NCI-H1694 (cell line): ENCODE results near the gene ATRN.
"Not testable (repeated sequence)": the region's sequence is repeated elsewhere in the genome, so short reads cannot be mapped to it uniquely, and the experiment has no call there.

Source experiments
- DNase-seq: peaks from one replicate; lab custom pipeline; 2025; lab: John Stamatoyannopoulos, UW

The ATRN gene

DNA sequence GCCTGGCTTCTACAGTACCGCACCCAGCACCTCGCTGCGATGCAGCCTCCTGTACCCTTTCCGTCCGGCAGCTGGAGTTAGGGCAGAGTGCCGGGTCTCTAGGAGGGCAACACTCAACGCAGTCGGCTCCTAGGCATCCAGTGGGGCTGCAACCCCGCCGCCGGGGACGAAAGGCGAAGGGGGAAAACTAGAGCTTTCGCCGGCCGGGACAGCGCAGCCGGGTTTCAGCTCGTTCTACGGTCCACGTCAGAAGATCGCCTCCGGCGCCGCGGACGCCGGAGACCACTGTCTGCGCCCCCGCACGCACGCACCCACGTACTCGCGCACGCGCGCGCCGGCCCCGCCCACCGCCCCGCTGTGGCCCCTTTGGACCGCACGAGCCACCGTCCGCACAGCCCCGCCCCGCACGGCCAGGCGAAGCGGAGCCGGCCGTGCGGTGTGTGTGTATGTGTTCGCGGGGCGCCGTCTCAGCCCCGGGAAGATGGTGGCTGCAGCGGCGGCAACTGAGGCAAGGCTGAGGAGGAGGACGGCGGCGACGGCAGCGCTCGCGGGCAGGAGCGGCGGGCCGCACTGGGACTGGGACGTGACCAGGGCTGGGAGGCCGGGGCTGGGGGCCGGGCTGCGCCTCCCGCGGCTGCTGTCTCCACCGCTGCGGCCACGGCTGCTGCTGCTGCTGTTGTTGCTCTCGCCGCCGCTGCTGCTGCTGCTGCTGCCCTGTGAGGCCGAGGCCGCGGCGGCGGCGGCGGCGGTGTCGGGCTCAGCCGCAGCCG lies at the start of gene ATRN:
ATRN (plus strand) TSS at position 392 of the 770 bp plus-strand sequence; CDS start at position 482, 90 bp downstream.
- DNase-seq = peak; percentile 31

GRCh38 chr20:3421985-3422384 lies 48.8 kb upstream of the ATRN start:
- no peak for DNase-seq

DNA sequence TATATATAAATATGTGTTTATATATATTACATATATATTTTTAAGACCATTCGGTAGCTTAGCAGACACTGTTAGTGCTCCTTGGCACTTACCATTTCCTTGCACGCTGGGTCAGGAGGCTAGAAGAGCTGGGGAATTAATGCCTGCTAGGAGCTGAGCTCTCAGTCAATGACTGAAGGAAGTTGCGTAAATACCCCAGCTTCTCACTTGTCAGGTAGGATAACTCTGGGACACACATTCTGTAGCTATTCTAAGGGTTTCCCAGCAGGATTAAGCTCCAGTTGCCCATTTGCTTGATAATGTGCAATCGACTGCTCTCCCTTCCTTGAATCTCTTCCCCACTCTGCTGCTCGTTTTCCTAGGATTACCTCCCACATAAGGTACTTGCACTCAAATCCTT lies 47.7 kb upstream of the ATRN start:
- no peak for DNase-seq

DNA sequence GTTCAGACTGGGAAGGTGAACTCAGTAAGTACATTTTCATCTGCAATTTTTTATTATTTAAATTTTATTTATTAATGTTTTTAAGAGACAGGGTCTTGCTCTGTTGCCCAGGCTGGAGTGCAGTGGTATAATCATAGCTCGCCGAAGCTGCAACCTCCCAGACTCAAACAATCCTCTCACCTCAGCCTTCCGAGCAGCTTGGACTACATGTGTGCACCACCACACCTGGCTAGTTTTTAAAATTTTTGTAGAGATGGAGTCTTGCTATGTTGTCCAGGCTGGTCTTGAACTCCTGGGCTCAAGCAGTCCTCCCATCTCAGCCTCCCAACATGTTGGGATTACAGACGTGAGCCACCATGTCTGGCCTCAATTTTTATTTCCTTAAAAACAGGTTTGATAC lies 44.1 kb upstream of the ATRN start:
- not testable (repeated sequence) for DNase-seq

DNA sequence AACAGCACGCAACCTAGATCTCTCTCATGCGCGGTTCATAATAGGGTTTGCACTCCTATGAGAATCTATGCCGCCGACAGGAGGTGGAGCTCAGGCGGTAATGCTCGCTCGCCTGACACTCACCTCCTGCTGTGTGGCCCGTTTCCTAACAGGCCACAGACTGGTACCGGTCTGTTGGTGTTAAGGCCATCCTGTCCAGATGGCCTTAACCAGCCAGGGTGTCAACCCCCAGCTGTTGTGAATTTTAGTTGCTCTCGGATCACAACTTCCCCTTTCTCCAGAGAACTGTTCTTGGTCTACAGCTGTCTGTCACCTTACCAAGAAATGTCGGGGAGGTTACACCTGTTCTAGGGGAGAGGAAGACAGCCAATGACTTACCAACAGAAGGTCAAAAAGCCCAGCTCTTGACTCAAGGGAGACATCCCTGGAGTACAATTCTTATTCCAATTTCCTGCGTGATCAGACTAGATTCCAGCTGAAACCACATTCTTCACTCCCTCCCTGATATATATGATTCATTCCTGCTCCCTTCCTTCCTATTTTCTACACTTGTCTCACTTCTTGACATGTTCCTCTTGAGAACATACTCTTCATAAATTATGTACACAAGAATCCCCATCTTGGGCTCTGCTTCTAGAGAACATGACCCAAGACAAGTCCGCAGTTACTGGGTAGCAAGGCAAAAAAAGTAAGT lies 40.3 kb upstream of the ATRN start:
- no peak for DNase-seq

GRCh38 chr20:3431109-3431508 lies 39.7 kb upstream of the ATRN start:
- no peak for DNase-seq

DNA sequence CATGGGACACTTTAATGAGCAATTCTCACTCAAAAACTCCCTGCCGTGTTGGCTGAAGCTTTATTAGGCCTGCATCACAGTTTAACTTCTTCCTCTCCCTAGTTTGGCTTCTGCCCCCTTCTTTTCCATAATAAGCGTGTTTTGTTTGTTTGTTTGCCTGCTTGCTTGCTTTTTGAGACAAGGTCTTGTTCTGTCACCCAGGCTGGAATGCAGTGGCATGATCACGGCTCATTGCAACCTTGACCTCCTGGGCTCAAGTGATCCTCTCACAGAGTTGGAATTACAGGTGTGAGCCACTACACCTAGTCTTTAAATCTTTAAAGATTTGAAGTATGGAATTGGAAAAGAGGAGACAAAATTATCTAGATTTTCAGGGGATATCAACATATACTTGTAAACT lies 38.0 kb upstream of the ATRN start:
- DNase-seq = no peak

GRCh38 chr20:3433744-3434143 lies 37.1 kb upstream of the ATRN start:
- DNase-seq = no peak

GRCh38 chr20:3434232-3434631 lies 36.6 kb upstream of the ATRN start:
- no peak for DNase-seq

GRCh38 chr20:3436864-3437574 lies 33.8 kb upstream of the ATRN start:
- no peak for DNase-seq

DNA sequence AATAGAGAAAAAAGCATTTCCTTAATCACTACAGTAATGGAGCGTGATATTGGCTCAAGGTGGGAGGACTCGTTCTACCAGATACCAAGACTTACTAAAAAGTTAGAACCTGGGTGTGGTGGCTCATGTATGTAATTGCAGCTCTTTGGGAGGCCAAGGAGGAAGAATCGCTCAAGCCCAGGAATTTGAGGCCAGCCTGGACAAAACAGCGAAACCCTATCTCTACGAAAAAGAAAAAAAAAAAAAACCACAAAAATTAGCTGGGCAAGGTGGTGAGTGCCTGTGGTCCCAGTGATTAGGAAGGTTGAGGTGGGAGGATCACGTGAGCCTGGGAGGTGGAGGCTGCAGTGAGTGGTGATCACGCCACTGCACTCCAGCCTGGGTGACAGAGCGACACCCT lies 24.0 kb upstream of the ATRN start:
- no peak for DNase-seq

GRCh38 chr20:3447321-3447720 lies 23.5 kb upstream of the ATRN start:
- no peak for DNase-seq

GRCh38 chr20:3449319-3449718 lies 21.5 kb upstream of the ATRN start:
- no peak for DNase-seq

DNA sequence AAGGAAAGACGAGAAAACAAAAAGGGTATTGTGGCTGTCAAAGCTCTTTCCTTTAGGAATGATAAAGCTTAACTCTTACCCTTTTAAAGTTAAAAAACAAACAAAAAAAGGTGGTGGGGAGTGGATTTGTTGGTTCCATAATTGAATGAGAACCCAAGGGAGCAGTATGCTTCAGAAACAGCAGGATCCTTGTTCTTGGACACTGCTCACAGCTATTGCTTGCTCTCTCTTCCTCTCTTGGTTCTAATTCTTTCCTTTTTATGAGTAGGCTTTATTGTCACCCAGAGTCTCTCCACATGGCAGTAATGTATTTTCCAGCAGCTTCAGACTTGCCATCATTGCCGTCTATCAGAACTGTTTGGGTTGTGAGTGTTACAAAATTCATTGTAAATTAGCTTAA lies 18.7 kb upstream of the ATRN start:
- no peak for DNase-seq

GRCh38 chr20:3452690-3453089 lies 18.1 kb upstream of the ATRN start:
- DNase-seq = no peak

- DNase-seq = no peak
Observed at GRCh38 chr20:3454831-3455230, 16.0 kb upstream of the ATRN start.

- DNase-seq = no peak
Observed at GRCh38 chr20:3456648-3457047, 14.2 kb upstream of the ATRN start.

GRCh38 chr20:3459881-3460307 lies 10.9 kb upstream of the ATRN start:
- no peak for DNase-seq

- no peak for DNase-seq
Observed at GRCh38 chr20:3461211-3461771, 9.5 kb upstream of the ATRN start.

DNA sequence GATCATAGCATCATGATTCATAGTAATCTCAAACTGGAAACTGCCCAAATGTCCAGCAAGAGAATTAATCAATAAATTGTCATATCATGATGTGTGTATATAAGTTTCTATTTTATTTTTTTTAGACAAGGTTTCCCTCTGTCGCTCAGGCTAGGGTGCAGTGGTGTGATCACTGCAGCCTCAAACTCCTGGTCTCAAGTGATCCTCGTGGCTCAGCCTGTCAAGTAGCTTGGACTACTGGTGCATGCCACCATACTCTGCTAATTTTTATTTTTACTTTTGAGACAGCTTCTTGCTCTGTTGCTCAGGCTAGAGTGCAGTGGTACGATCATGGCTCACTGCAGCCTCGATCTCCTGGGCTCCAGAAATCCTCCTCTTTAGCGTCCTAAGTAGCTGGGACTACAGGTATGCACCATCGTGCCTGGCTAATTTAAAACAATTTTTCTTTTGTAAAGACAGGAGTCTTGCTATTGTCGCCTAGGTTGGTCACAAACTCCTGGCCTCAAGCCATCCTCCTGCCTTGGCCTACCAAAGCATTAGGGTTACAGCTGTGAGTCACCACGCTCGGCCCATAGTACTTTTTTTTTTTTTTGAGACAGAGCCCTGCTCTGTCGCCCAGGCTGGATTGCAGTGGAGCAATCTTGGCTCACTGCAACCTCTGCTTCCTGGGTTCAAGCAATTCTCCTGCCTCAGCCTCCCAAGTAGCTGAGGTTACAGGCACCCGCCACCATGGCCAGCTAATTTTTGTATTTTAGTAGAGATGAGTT lies 8.7 kb upstream of the ATRN start:
- no peak for DNase-seq

GRCh38 chr20:3464166-3464565 lies 6.7 kb upstream of the ATRN start:
- DNase-seq = no peak

GRCh38 chr20:3465301-3465700 lies 5.5 kb upstream of the ATRN start:
- no peak for DNase-seq
